Endothelial cell of umbilical vein (primary cell): ENCODE results near the gene KRTAP10-1. TPM values are rescaled to one million over a fixed set of nuclear protein-coding genes. Genes with fewer than 3 reads are reported as not detected.
A peak's percentile ranks its signal among the peaks of the same experiment; 100 is the strongest.

Experiments
- BruUV-seq: library from RNA; stranded (reverse); fragments of 400-500 nt; replicated peaks from 2 replicates; lab custom pipeline; 2021; lab: Mats Ljungman, UMichigan
- CTCF ChIA-PET: fragments of 300-600, 350-600 bp; sonication (Branson Sonifier 250); formaldehyde crosslinking; loops from one replicate; lab custom pipeline; 2021; ENCODE audit warnings: antibody characterized with exemption, inconsistent platforms; lab: Charles Lee
- POLR2A ChIA-PET: fragments of 300-600, 350-600 bp; sonication (Branson Sonifier 250); formaldehyde crosslinking; loops from one replicate; lab custom pipeline; 2021; ENCODE audit warnings: antibody characterized with exemption, inconsistent platforms; lab: Charles Lee
- DNase-seq: peaks from one replicate; pipeline ENCODE4 v3.0.0-alpha.2; 2011; ENCODE audit warnings: low read depth, low spot score
- FAIRE-seq: peaks from 2 replicates; lab custom pipeline; 2011; peaks lifted over from hg19 to GRCh38; lab: Jason Lieb, UNC
- H2AFZ ChIP-seq: 2 replicates; pipeline ENCODE4 v1.6.0; 2012; ENCODE audit warnings: low read depth, low read length, control low read depth, inconsistent platforms
- H3K27ac ChIP-seq: 2 replicates; pipeline ENCODE4 v1.5.1; 2011; ENCODE audit warnings: low read depth, mild to moderate bottlenecking, control low read depth, low read length, moderate library complexity; ENCODE audit not compliant: insufficient read depth
- H3K27me3 ChIP-seq, 2 experiments: 2 replicates each; pipeline versions ENCODE4 v1.6.0 to v1.6.1; 2011; ENCODE audit warnings: low read length in 2 of 2, mixed read lengths in 1 of 2; ENCODE audit not compliant: control insufficient read depth in 2 of 2, insufficient read depth in 2 of 2
- H3K36me3 ChIP-seq, 2 experiments: 2 replicates in 1 of 2; 3 replicates in 1 of 2; pipeline ENCODE4 v1.5.1; 2011; ENCODE audit warnings: low read length in 2 of 2, mild to moderate bottlenecking in 1 of 2, moderate library complexity in 1 of 2; ENCODE audit not compliant: control insufficient read depth in 2 of 2, insufficient read depth in 2 of 2; ENCODE audit errors: extremely low read depth in 1 of 2
- H3K4me1 ChIP-seq: 3 replicates; pipeline ENCODE4 v1.5.1; 2011; ENCODE audit warnings: mild to moderate bottlenecking, low read length; ENCODE audit not compliant: control insufficient read depth, insufficient read depth; ENCODE audit errors: extremely low read depth
- H3K4me2 ChIP-seq: 2 replicates; pipeline ENCODE4 v1.6.1; 2011; ENCODE audit warnings: low read length, control low read depth, mixed read lengths; ENCODE audit not compliant: insufficient read depth
- H3K4me3 ChIP-seq, 3 experiments: fragments of 200-600 bp in 1 of 3; sonication (generic), shearing (Covaris generic) in 1 of 3; replicated peaks in 1 of 3; 2 replicates each; pipeline ENCODE4 v1.5.1; 2011 to 2016; ENCODE audit warnings: control low read depth in 3 of 3, low read length in 3 of 3, mild to moderate bottlenecking in 2 of 3, inconsistent platforms in 1 of 3, low read depth in 1 of 3, moderate library complexity in 1 of 3; ENCODE audit not compliant: insufficient read depth in 1 of 3
- H3K79me2 ChIP-seq: 2 replicates; pipeline ENCODE4 v1.6.0; 2012; ENCODE audit warnings: low read length, inconsistent platforms; ENCODE audit not compliant: control insufficient read depth, insufficient read depth
- H3K9ac ChIP-seq: replicated peaks from 2 replicates; pipeline ENCODE3; 2011; ENCODE audit warnings: low read length, control low read depth; ENCODE audit not compliant: insufficient read depth; ENCODE audit errors: extremely low read depth
- H3K9me1 ChIP-seq: replicated peaks from 3 replicates; pipeline ENCODE4 v1.6.0; 2011; ENCODE audit warnings: mild to moderate bottlenecking, low read length; ENCODE audit not compliant: control insufficient read depth, insufficient read depth; ENCODE audit errors: extremely low read depth
- H3K9me3 ChIP-seq: replicated peaks from 2 replicates; pipeline ENCODE4 v1.5.1; 2012; ENCODE audit warnings: low read length, inconsistent platforms; ENCODE audit not compliant: control insufficient read depth, insufficient read depth
- H4K20me1 ChIP-seq: replicated peaks from 2 replicates; pipeline ENCODE3; 2011; ENCODE audit warnings: mild to moderate bottlenecking, low read length; ENCODE audit not compliant: control insufficient read depth, insufficient read depth; ENCODE audit errors: extremely low read depth
- CTCF ChIP-seq, 2 donors: IDR thresholded peaks; 1 replicate in 1 of 2; 2 replicates in 1 of 2; pipeline ENCODE4 v1.5.1; 2011; ENCODE audit warnings: low read length in 2 of 2, mild to moderate bottlenecking in 2 of 2, moderate library complexity in 2 of 2, control low read depth in 1 of 2, inconsistent platforms in 1 of 2, low read depth in 1 of 2; ENCODE audit not compliant: insufficient read depth in 1 of 2; ENCODE audit errors: extremely low read depth in 1 of 2
- EZH2 ChIP-seq: IDR thresholded peaks from 2 replicates; pipeline ENCODE4 v1.6.1; 2012; ENCODE audit warnings: borderline replicate concordance, low read depth, mild to moderate bottlenecking, moderate library complexity, low read length, inconsistent platforms; ENCODE audit not compliant: severe bottlenecking
- FOS ChIP-seq: IDR thresholded peaks from 2 replicates; pipeline ENCODE4 v1.6.1; 2011; ENCODE audit warnings: mild to moderate bottlenecking, low read length, moderate library complexity, borderline replicate concordance; ENCODE audit not compliant: insufficient read depth
- GATA2 ChIP-seq: IDR thresholded peaks from 2 replicates; pipeline ENCODE4 v1.7.0; 2011; ENCODE audit warnings: low read depth, mild to moderate bottlenecking, moderate library complexity, mixed read lengths, low read length; ENCODE audit not compliant: insufficient read length, insufficient read depth
- JUN ChIP-seq: IDR thresholded peaks from 2 replicates; pipeline ENCODE4 v1.6.1; 2011; ENCODE audit warnings: borderline replicate concordance, low read depth; ENCODE audit not compliant: insufficient read length, insufficient read depth
- MYC ChIP-seq: IDR thresholded peaks from one replicate; pipeline ENCODE4 v1.6.1; 2011; ENCODE audit warnings: mild to moderate bottlenecking, low read depth, low read length
- POLR2A ChIP-seq: IDR thresholded peaks from 2 replicates; pipeline ENCODE4 v1.6.1; 2012; ENCODE audit warnings: low read depth, mild to moderate bottlenecking, control low read depth, low read length
- POLR2AphosphoS5 ChIP-seq: IDR thresholded peaks from 2 replicates; pipeline ENCODE4 v1.6.1; 2012; ENCODE audit warnings: low read depth, mild to moderate bottlenecking, control low read depth, low read length, moderate library complexity; ENCODE audit not compliant: insufficient read depth
- dilution Hi-C: fragments of 300-500 bp; cut with MboI; formaldehyde crosslinking; loops from one replicate; pipeline ENCODE4 v1.15.0; 2019; ENCODE audit warnings: low sequenced_read_pairs; ENCODE audit not compliant: extremely low pct_ligation_motif_present
- intact Hi-C: fragments of 100-400 bp; cut with micrococcal nuclease; formaldehyde crosslinking; loops from one replicate; pipeline ENCODE4 v1.10.0; 2022
- polyA plus RNA-seq, 4 experiments: library from polyadenylated mRNA; depleted of rRNA in 3 of 4; stranded (reverse) in 3 of 4; unstranded in 1 of 4; fragments of >200 nt; gene quantifications; 2 replicates each; pipeline versions ENCODE4 v1.2.1 to v1.2.3, GENCODE V29; 2011 to 2012; ENCODE audit warnings: missing spikeins in 1 of 4
- total RNA-seq: library from RNA; stranded (reverse); gene quantifications from 2 replicates; pipeline ENCODE4 v1.2.3, GENCODE V29; 2021
- TF ChIP-seq, protein P1 (sequence below): IDR thresholded peaks from 2 replicates; pipeline ENCODE4 v1.6.1; 2011; ENCODE audit not compliant: insufficient read depth, insufficient read length

Gene KRTAP10-1
- total and polyA plus RNA-seq, 2 donors (not counting 3 experiments of a cell fraction or from before 2014, with no cell fraction given): not detected

DNA sequence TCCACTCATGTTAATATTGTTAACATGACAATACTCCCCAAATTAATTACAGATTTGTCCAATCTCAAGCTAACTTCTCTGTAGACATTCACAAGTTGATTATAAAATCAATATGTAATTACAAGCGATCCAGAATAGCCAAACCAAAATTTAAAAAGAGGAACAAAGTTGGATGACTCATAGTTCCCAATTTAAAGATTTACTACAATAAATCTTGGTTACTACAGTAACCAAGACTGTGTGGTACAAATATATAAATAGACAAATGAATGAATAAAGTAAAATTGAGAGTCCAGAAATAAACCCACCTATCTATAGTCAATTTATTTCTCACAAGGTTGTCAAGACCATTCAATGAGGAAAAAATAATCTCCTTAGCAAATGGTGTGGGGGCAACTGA is 26.4 kb upstream of the KRTAP10-1 start:
- dilution Hi-C loops (no loop called here), intact Hi-C loops (no loop called here)
- BruUV-seq: no TSS peak
- TF ChIP-seq POLR2AphosphoS5 (no peak), JUN (no peak), EZH2 (no peak), POLR2A (no peak), GATA2 (no peak), FOS (no peak), MYC (no peak)
- H3K4me3 ChIP-seq: no peak overlapping the region
- no peak overlapping the region for H3K27ac ChIP-seq
- ChIA-PET POLR2A (no interaction called here), CTCF (no interaction called here)
- H3K79me2 ChIP-seq: no peaks in the 10 kb centered on the region
- H3K36me3 ChIP-seq: no peaks in the 10 kb centered on the region
- H3K9me3 ChIP-seq: no peaks in the 10 kb centered on the region
- no peak overlapping the region for H2AFZ ChIP-seq
- peak; percentile 21 for FAIRE-seq
- DNase-seq: no peak
- H4K20me1 ChIP-seq: no peaks in the 10 kb centered on the region
- peaks cover 0 to 3% of the 10 kb centered on the region in 2 experiments for H3K27me3 ChIP-seq
- no peak overlapping the region for H3K9ac ChIP-seq
- no peaks in the 10 kb centered on the region for H3K4me1 ChIP-seq
- no peak overlapping the region for H3K4me2 ChIP-seq
- no peaks in the 10 kb centered on the region for H3K9me1 ChIP-seq

DNA sequence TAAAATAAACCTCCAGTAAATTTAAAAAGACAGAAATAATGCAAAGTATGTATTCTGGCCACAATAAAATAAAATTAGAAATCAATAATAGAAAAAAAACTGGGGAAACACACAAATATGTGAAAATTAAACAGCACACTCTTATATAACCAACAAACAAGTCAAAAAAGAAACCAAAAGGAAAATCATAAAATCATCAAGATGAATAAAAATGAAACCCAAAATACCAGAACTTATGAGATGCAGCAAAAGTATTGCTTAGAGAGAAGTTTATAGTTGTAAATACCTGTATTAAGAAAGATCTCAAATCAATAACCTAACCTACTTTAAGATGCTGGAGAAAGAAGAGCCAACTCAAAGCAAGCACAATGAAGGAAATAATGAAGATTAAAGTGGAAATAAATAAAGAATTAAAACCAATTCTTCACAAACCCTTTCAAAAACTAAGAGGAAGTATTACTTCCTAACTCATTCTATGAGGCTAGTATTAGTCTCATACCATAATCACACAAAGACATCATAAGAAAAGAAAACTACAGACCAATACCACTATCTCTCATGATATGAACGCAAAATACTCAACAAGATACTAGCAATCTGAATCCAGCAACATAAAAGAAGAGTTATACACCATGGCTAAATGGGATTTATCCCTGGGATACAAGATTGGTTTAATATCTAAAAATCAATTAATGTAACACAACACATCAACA is 25.0 kb upstream of the KRTAP10-1 start:
- H3K27me3 ChIP-seq: peaks cover 0 to 3% of the 10 kb centered on the region in 2 experiments

More for the DNA sequence above, 25.0 kb upstream of the KRTAP10-1 start:
- dilution Hi-C loops: no loop called here
- DNase-seq (no peak), FAIRE-seq (no peak)
- no peaks in the 10 kb centered on the region for H3K9me3 ChIP-seq
- BruUV-seq: no TSS peak
- no peaks in the 10 kb centered on the region for H3K4me1 ChIP-seq
- TF ChIP-seq, protein P1, sequence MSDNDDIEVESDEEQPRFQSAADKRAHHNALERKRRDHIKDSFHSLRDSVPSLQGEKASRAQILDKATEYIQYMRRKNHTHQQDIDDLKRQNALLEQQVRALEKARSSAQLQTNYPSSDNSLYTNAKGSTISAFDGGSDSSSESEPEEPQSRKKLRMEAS: no peak
- no peak for TF ChIP-seq FOS
- no peak for TF ChIP-seq GATA2
- no peak for TF ChIP-seq CTCF (IDR thresholded peaks at IDR 0.05; ENCODE audit: extremely low read depth in 1 of 2, insufficient read depth in 1 of 2, low read depth in 1 of 2, low read length in 2 of 2)
- TF ChIP-seq JUN: no peak
- no peak for TF ChIP-seq MYC
- TF ChIP-seq POLR2A: no peak
- TF ChIP-seq EZH2: no peak
- TF ChIP-seq POLR2AphosphoS5: no peak
- H3K36me3 ChIP-seq: no peaks in the 10 kb centered on the region
- CTCF ChIA-PET: no interaction called here
- H3K79me2 ChIP-seq: no peaks in the 10 kb centered on the region
- intact Hi-C loops: loop anchor here (5.0 kb wide), 1 partner anchor 42 kb away; no protein-coding TSS in a partner anchor
- no peak overlapping the region for H2AFZ ChIP-seq
- H3K27ac ChIP-seq: no peak overlapping the region
- H3K9ac ChIP-seq: no peak overlapping the region
- H4K20me1 ChIP-seq: no peaks in the 10 kb centered on the region
- POLR2A ChIA-PET: no interaction called here
- no peak overlapping the region for H3K4me3 ChIP-seq
- H3K4me2 ChIP-seq: no peak overlapping the region
- no peaks in the 10 kb centered on the region for H3K9me1 ChIP-seq
